ENCODE data around the gene DAAM2.

- no peak for TF ChIP-seq CTCF (optimal IDR thresholded peaks at IDR 0.05 in 1 of 3, IDR thresholded peaks at IDR 0.05 in 1 of 3, conservative IDR thresholded peaks at IDR 0.05 in 1 of 3; ENCODE audit: extremely low read depth in 1 of 3, insufficient read depth in 2 of 3, low read length in 3 of 3)
- TF ChIP-seq EZH2 (IDR thresholded peaks at IDR 0.05; ENCODE audit: low read length), result no peak
Observed at GRCh38 chr6:39933669-39934130, 141.5 kb downstream of the DAAM2 start.
